Activated CD4-positive, alpha-beta T cell treated with anti-CD3 and anti-CD28 coated beads for 1 hour (primary cell): ENCODE measurements around the gene RXFP4.
A peak's percentile ranks its signal among the peaks of the same experiment; 100 is the strongest.

Source experiments
- DNase-seq: peaks from one replicate; pipeline ENCODE4 v3.0.0-alpha.2; 2020

RXFP4 gene

GRCh38 chr1:155961937-155962336 is 20.5 kb downstream of the RXFP4 start:
- no peak for DNase-seq

DNA sequence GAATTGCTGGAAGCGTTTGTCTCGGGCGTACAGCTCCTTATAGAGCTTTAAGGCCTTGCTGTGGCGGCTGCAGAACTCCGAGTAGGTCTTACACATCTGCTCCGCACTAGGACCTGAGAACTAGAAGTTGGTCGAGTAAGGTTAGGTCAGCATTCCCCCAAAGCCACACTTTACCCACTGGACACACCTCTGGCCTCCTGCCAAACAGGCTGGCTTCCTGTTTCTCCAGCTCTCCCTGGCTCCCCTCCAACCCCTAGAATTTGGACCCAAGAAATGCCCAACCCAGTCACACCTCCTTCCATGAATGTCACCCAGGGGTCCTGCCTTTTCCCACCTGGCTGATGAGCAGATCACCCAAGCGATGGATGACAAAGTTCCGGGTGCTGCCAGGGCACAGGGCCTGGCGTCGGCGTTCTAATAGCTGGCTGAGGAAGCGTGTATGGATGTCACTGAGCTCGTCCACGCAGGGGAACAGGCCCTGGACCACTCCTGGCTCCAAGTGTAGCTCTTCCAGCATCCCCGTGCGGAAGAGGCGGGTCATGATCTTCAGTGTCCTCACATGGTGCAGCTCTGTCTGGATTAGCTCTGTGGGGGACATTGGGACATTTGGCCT is 21.3 kb downstream of the RXFP4 start:
- DNase-seq = no peak

GRCh38 chr1:155964193-155964592 is 22.8 kb downstream of the RXFP4 start:
- no peak for DNase-seq

DNA sequence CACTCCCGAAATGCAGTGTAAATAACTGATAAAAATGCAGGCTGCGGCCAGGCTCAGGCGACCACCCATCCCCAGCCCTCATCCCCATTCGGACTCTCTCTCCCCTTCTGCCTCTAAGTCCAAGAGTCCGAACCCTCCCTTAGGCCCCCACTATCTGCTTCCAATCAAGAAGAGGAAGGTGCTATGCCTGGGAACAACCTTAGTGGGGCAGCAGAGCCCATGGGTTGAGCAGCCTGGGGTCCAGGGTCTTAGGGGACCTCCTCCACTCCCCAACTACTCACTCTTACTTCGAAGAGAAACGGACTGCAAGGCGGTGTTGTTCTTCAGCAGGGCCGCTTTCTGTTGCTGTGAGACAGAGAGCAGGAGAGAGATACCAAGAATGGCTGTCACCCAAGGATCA is 24.7 kb downstream of the RXFP4 start:
- no peak for DNase-seq

- no peak for DNase-seq
These were observed 25.3 kb downstream of the RXFP4 start for GRCh38 chr1:155966750-155967149.

DNA sequence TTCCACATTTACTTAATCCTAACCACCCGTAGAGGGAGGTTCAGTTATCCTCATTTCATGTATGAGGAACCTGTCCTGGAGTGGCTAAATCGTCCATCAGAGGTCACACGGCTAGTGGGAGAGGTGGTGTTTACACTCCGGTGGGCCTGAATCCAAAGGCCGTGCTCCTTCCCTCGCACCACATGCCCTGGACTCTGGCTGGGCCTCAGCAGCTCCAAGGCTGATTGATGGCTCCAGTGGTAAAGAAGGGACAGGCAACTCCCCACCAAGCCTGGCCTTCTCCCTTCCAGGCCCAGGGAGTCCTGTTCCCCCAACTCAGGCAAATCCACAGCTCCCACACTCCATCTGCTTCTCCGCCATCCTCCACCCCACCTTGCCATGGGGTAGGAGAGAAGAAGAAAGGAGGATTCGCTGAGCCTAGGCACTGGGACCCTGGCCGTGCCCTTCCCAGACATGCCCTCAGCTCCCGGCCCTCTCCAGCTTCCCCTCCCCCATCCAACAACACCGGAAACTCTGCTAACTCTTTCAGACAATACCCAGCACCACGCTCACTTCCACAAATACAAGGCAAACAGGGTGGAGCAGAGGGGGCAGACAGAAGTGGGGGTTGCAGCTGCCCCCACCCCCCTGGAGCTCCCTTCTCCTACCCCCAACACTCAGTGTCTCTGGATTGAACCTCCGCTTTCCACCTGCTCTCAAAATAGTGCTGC is 26.1 kb downstream of the RXFP4 start:
- DNase-seq = no peak

GRCh38 chr1:155968051-155968400 is 26.6 kb downstream of the RXFP4 start:
- no peak for DNase-seq

GRCh38 chr1:155968670-155969069 is 27.2 kb downstream of the RXFP4 start:
- DNase-seq = no peak

DNA sequence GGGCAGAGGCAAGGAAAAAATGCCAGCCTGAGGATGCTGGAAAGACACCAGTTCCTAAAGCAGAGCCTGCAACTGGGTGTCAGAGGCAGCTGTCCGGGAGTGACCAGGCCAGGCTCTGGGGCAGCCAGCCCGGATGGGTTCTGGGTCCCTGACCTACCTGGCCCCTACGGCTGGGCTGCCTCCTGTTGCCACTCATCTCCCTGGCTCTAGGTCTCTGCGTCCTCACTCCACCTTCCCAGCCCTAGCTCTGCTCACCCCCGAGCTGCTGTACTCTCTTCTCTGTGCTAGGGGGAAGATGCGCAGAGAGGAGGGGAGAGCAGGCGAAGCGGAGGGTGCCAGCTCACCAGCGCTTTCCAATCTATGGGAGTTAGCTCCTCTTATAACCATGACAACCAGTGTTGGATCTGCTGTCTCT is 27.9 kb downstream of the RXFP4 start:
- no peak for DNase-seq

- no peak for DNase-seq
These were observed 29.2 kb downstream of the RXFP4 start for GRCh38 chr1:155970531-155971167.

DNA sequence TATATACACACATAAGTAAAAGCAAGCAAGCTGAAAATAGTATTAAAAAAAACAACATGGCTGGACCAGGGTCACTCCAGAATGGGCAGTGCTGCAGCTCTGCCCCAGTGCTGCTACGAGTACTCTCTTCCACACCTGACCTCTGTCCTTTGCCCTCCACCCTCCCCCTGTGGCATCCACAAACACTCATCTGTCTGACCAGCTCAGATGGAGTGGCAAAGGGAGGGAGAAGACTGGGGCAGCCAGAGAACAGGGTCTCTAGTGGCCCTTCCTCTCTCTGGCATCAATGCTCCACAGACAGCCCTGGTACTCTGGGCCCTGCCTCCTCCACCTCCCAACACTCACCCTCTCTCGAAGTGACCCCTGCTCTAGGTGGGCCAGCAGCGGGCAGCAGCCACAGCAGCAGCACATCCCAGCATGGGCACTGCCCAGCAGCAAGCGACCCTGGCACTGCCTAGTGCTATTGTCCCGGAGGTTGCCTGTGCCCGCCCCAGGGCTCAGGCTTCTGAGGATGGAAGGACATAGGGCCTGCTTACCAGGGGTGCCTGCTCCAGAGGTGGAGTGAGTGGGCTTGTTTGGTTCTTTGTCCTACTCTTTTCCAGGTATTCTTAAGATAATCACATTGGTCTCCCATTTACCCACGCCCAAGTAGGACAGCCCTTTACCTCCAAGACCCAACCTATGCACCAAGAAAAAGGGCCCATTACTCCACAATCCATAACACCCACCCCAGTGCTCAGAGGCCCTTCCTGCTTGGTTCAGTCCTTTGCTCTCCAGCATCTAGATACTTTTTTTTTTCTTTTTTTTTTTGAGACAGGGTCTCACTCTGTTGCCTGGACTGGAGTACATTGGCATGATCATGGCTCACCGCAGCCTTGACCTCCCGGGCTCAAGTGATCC is 30.7 kb downstream of the RXFP4 start:
- no peak for DNase-seq

GRCh38 chr1:155973723-155974122 is 32.3 kb downstream of the RXFP4 start:
- no peak for DNase-seq

GRCh38 chr1:155974208-155975115 is 33.0 kb downstream of the RXFP4 start:
- no peak for DNase-seq

DNA sequence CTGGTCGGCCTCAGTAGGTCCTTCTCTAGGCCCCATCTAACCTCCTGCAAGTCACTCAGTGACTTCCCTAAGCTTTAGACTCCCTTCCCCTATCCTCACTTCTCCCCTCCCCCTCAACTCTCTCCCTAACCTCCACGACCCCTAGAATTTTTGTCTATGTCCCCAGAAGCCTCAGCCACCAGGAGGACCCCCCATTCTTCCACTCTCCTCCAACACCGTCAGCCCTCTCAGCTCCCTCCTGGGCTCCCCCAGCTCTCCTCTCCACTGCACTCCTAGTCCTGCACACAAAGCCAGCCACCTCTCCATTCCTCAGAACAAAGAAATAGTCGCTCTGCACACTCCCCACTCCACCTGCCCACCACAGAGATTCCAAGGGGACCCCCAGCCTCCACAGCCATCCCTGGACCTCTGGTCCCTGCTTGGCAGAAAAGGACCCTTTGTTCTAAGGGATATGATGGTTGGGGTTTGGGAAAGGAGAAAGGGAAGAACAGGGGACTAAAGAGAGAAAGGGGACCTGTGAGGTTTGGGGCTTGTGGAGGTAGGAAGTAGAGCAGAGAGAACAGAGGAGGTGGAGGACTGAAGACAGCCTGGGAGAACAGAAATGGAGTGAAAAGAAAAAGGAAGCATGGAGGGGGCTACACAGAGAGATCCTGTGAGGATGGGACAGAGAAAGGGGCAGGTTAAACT is 34.1 kb downstream of the RXFP4 start:
- DNase-seq = no peak

DNA sequence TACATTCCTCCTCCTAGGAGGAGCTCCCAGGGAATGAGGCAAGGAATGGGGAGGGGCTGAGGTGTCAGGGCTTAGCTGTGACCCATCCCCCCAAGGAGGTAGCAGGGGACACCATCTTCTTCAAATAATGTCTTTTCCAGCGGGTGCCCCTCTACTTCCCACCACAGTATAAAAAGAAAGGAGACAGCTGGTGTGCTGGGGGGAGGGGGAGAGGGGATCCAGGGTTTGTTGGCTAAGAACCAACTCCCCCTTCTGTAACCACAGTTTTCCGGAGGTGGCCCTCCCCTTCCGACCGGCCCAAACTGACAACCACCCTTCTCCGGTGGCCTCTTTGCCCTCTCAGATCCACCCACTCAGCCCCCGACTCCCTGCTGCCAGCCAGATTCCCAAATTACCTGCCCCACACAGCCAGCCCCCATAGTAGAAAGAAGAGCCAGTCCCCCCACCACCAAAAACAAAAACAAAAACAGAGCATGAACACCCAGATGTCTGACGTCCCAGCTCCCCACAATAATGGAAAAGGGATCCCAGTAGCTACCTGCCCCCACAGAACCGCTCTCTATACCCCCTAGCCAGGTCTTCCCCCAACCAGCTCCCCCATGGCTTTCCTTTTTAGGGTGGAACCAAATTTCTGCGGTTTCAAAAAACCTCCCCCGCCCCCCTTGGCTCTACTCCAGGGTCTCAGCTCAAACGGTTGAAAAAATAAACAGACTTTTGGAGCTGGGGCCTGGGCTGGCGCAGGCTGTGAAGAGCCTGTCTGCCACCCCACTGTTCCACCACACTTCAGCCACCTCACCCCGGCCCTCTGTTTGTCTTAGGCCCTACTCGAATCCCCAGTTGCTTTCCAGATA is 34.8 kb downstream of the RXFP4 start:
- peak; percentile 56 for DNase-seq

DNA sequence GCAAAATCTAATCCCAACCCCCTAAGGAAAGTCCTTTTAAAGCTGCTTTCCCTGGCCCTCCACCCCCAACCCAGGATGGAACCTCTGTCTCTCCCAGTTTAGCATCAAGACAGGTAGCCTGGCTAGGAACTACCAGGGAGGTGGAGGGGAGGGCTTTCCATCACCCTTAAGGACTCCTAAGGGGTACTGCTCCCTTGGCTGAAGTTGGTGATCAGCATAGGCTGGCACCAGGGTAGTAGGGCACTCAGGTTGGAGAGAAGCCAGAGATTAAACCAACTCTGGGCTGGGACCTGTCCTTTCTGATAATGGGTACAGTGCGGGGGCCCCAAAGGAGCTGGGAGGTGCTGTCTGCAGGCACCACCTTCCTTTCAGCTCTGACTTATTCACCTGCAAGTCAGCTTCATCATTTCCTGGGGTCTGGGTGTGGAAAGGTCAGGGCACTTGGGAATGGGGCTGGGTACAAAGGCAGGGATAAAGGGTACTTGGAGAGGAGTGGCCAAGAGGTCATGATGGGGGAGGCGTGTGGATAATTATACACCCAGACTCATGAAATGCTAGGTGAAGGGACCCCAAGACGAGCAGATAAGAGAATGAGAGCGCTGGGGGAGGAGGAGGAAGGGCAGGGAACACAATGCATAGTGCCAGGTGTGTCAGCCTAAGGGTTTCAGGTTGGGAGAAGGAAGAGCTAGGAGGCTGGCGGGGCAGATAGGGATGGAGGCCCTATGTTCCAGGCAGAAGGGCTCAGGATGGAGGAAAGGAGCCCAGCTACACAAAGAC is 35.7 kb downstream of the RXFP4 start:
- no peak for DNase-seq

DNA sequence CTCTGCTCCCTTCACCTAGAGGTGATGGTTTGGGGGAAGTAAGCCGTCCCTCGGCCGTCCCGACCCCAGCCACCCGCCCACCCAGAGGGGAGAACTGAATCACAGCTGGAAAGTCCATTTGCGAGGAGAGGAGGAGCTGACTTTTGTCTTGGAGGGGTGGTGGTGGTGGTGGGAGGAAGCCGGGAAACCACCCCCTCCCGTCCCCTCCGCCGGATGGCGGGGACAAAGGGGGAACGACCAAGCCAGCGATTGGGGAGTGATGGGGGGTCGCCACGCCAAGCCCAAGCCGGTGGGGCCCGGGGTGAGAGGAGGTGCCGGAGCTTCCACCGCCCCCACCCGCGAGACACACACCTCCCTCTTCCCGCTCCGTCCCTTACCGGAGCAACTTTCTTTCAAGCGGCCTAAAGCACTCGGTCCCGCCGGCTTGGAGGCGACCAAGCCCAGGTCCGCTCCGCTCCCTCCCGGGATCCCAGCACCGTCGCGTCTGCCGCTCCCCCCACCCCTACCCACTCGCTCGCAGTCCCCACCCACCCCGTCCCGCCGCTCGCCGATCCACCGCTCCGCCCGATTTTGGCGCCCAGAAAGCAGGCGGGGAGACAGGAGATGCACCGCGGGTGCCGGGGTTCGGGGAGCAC is 36.4 kb downstream of the RXFP4 start:
- peak; percentile 54 for DNase-seq

DNA sequence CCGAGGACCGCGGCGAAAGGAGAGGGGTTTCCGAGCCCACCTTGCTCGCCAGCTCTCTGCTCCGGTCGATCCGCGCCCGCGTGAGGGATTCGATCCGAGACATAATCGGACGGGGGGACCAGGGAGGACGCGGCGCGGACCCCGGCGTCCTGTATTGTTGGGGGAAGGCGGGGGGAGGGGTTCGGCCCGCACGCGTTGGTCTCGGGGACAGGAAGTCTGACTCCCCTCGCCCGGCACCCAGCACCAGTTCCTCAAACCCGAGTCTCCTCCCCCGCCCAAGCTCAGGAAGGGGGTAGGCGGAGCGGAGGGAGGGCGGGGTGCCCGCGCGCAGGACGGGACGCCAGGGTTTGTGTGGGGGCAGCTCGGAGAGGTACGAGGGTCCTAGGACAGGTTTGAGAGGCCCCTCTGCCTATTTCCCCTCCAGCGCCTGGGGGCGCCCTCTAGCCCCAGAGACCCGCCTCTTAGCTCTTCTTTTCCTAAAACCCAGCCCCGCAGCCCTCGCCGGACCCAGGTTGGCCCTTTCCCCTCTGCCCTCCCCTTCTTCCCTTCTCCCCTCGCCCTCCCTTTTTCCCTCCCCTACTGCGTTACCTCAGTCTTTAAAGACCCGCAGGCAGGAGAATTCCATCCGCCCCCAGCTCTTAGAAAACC is 37.0 kb downstream of the RXFP4 start, which contains the start of gene ARHGEF2:
ARHGEF2 (minus strand) TSS at position 223 of the 648 bp plus-strand sequence; CDS start at position 103, 120 bp downstream.
- DNase-seq = peak; percentile 65

GRCh38 chr1:155978973-155979429 is 37.6 kb downstream of the RXFP4 start:
- no peak for DNase-seq
